ENCODE measurements around the gene RAB21. TPM values are rescaled to one million over a fixed set of nuclear protein-coding genes. Genes with fewer than 3 reads are reported as not detected.

RAB21 gene
- total RNA-seq, 1 donor from 2014 or later: 170 TPM

GRCh38 chr12:71719647-71720370 is 34.9 kb upstream of the RAB21 start:
- intact Hi-C loops (cut with micrococcal nuclease): no loop called here
- no peak overlapping the region for H3K27ac ChIP-seq (replicated peaks)
- no peak overlapping the region for H3K4me3 ChIP-seq
- TF ChIP-seq, protein P1, sequence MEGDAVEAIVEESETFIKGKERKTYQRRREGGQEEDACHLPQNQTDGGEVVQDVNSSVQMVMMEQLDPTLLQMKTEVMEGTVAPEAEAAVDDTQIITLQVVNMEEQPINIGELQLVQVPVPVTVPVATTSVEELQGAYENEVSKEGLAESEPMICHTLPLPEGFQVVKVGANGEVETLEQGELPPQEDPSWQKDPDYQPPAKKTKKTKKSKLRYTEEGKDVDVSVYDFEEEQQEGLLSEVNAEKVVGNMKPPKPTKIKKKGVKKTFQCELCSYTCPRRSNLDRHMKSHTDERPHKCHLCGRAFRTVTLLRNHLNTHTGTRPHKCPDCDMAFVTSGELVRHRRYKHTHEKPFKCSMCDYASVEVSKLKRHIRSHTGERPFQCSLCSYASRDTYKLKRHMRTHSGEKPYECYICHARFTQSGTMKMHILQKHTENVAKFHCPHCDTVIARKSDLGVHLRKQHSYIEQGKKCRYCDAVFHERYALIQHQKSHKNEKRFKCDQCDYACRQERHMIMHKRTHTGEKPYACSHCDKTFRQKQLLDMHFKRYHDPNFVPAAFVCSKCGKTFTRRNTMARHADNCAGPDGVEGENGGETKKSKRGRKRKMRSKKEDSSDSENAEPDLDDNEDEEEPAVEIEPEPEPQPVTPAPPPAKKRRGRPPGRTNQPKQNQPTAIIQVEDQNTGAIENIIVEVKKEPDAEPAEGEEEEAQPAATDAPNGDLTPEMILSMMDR (IDR thresholded peaks at IDR 0.05; ENCODE audit: borderline replicate concordance): no peak
- no peaks in the 10 kb centered on the region for H3K36me3 ChIP-seq
- no peaks in the 10 kb centered on the region for H3K27me3 ChIP-seq (ENCODE audit: low read depth)
- H3K4me1 ChIP-seq: peaks cover 3% of the 10 kb centered on the region
- no peak for DNase-seq
- H3K9me3 ChIP-seq (replicated peaks): peaks cover 9% of the 10 kb centered on the region

GRCh38 chr12:71721783-71722505 is 32.7 kb upstream of the RAB21 start:
- no peak for DNase-seq
- intact Hi-C loops (cut with micrococcal nuclease): no loop called here
- Histone ChIP-seq H3K4me1 (peaks cover 3% of the 10 kb centered on the region), H3K4me3 (no peak overlapping the region), H3K27me3 (ENCODE audit: low read depth) (no peaks in the 10 kb centered on the region), H3K9me3 (replicated peaks) (no peaks in the 10 kb centered on the region), H3K27ac (replicated peaks) (peak overlapping the region; percentile 36), H3K36me3 (no peaks in the 10 kb centered on the region)
- TF ChIP-seq, protein P1 (IDR thresholded peaks at IDR 0.05; ENCODE audit: borderline replicate concordance): no peak

DNA sequence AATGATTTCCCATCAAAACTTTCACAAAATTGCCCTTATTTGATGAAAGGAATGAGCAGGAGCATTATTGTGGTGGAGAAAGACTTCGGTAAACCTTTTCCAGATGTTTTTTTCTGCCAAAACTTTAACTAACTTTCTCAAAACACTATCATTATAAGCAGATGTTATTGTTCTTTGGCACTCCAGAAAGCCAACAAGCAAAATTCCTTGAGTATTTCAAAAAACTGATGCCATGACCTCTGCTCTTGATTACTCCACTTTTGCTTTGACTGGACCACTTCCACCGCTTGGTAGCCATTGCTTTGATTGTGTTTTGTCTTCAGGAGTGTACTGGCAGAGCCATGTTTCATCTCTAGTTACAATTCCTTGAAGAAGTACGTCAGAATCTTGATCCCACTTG is 29.7 kb upstream of the RAB21 start:
- Histone ChIP-seq H3K27me3 (ENCODE audit: low read depth) (no peaks in the 10 kb centered on the region), H3K27ac (replicated peaks) (no peak overlapping the region), H3K36me3 (no peaks in the 10 kb centered on the region), H3K4me1 (peaks cover 3% of the 10 kb centered on the region), H3K4me3 (no peak overlapping the region), H3K9me3 (replicated peaks) (no peaks in the 10 kb centered on the region)
- TF ChIP-seq, protein P1 (IDR thresholded peaks at IDR 0.05; ENCODE audit: borderline replicate concordance): no peak
- no peak for DNase-seq
- intact Hi-C loops (cut with micrococcal nuclease): no loop called here

GRCh38 chr12:71726548-71726947 is 28.1 kb upstream of the RAB21 start:
- H3K9me3 ChIP-seq (replicated peaks): no peaks in the 10 kb centered on the region

DNA sequence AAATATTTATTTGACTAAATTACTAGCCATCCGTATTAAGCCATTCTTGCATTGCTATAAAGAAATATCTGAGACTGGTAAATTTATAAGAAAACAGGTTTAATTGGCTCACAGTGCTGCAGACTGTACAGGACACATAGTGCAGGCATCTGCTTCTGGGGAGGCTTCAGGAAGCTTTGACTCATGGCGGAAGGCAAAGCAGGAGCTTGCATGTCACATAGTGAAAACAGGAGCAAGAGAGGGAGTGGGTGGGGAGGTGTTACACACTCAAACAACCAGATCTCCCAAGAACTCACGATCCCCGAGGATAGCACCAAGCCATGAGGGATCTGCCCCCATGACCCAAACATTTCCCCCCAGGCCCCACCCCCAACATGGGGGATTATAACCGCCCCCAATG is 26.7 kb upstream of the RAB21 start:
- TF ChIP-seq, protein P1 (IDR thresholded peaks at IDR 0.05; ENCODE audit: borderline replicate concordance): no peak
- DNase-seq: no peak
- intact Hi-C loops (cut with micrococcal nuclease): no loop called here
- H3K36me3 ChIP-seq: no peaks in the 10 kb centered on the region
- no peaks in the 10 kb centered on the region for H3K27me3 ChIP-seq (ENCODE audit: low read depth)
- H3K27ac ChIP-seq (replicated peaks): no peak overlapping the region
- no peaks in the 10 kb centered on the region for H3K4me1 ChIP-seq
- H3K4me3 ChIP-seq: no peak overlapping the region
- no peaks in the 10 kb centered on the region for H3K9me3 ChIP-seq (replicated peaks)

More at GRCh38 chr12:71726548-71726947, 28.1 kb upstream of the RAB21 start:
- Histone ChIP-seq H3K27ac (replicated peaks) (no peak overlapping the region), H3K4me1 (peaks cover 3% of the 10 kb centered on the region), H3K36me3 (no peaks in the 10 kb centered on the region), H3K4me3 (no peak overlapping the region), H3K27me3 (ENCODE audit: low read depth) (no peaks in the 10 kb centered on the region)
- DNase-seq: no peak
- intact Hi-C loops (cut with micrococcal nuclease): no loop called here
- TF ChIP-seq, protein P1 (IDR thresholded peaks at IDR 0.05; ENCODE audit: borderline replicate concordance): no peak
